Activated naive CD8-positive, alpha-beta T cell treated with anti-CD3 and anti-CD28 coated beads, Interleukin-2, amount 50 U/mL, for 24 hours (primary cell): ENCODE results near the gene CTBP2.

Source experiments
- ATAC-seq: fragments of 150-1000 bp; cut with Tn5 transposase; one replicate; pipeline ENCODE4 v1.10.0; 2021
- DNase-seq: peaks from one replicate; pipeline ENCODE4 v3.0.0; 2021
- H3K27ac Mint-ChIP-seq: one replicate; pipeline ENCODE4 v1.8.0; 2021; ENCODE audit warnings: mild to moderate bottlenecking, mixed read lengths
- H3K27me3 Mint-ChIP-seq: one replicate; pipeline ENCODE4 v1.8.0; 2021; ENCODE audit warnings: mixed read lengths
- H3K36me3 Mint-ChIP-seq: one replicate; pipeline ENCODE4 v1.8.0; 2021; ENCODE audit warnings: low read depth, mixed read lengths
- H3K4me1 Mint-ChIP-seq: one replicate; pipeline ENCODE4 v1.8.0; 2021; ENCODE audit warnings: mixed read lengths
- H3K4me3 Mint-ChIP-seq: one replicate; pipeline ENCODE4 v1.8.0; 2021; ENCODE audit warnings: mild to moderate bottlenecking, moderate library complexity, mixed read lengths
- H3K9me3 Mint-ChIP-seq: one replicate; pipeline ENCODE4 v1.8.0; 2021; ENCODE audit warnings: mixed read lengths

Gene CTBP2

DNA sequence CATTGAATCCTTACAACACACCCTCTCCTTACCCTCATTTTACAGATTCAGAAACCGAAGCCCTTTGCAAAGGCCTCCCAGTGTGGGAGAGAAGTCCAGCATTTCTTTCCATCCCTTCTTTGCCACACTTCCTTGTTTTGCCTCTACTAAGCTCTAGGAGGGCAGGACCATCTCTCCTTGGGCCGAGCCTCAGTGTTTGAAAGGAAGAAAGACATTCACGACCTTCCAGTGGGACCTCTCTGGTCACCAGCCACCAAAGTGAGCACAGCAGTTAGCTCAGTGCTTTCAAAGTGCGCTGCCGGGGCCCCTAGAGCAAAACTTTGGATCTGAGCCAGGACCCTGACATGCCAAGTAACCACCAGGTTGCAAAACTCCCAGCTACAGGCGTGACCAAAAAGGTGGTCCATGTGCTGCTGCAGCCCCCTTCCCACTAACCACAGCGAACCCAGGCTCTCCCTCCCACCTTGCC, 12.4 kb downstream of the CTBP2 start:
- DNase-seq = no peak
- H3K4me3 Mint-ChIP-seq = no peak overlapping the region
- no peak overlapping the region for H3K27ac Mint-ChIP-seq
- no peaks in the 10 kb centered on the region for H3K36me3 Mint-ChIP-seq
- ATAC-seq = no peak
- peaks cover 15% of the 10 kb centered on the region for H3K4me1 Mint-ChIP-seq
- H3K27me3 Mint-ChIP-seq = peaks cover 61% of the 10 kb centered on the region
- H3K9me3 Mint-ChIP-seq = no peaks in the 10 kb centered on the region

DNA sequence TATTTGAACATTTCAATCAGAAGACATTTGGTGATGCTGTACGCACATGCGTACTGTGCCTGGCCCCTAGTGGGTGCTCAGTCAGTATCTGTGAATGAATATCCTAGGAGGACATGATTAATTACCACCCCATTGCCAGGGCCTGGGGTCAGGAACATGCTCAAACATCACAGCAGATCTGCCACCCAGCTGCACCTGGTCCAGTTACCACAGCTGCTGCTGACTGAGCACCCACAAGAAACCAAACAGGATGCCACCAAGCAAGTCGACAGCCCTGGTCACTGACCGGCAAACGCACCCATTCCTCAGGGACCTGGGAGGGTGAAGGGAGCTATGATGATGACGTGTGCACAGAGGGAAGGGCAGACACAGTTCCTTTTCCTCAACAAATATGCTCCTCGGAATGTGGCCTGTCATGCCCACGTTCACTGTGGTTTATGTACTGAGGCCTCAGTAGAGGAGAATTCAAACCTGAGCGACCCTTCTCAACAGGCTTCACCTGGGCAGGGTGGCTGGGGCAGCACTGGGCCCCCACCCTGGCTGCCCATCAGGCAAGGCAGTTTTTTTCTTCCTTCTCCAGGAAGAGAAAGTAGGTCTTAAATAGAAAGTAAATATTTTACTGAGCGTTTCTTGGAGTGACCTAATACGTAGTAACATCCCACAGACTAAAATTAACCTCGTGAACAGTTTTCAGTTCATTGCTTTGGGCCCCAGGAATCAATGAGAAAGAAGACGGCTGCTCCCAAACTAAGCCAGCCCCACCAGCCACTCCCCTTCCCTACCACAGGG, 13.4 kb downstream of the CTBP2 start:
- DNase-seq (no peak), ATAC-seq (no peak)
- no peaks in the 10 kb centered on the region for H3K36me3 Mint-ChIP-seq
- H3K27me3 Mint-ChIP-seq = peaks cover 55% of the 10 kb centered on the region
- no peak overlapping the region for H3K27ac Mint-ChIP-seq
- H3K9me3 Mint-ChIP-seq = no peaks in the 10 kb centered on the region
- peaks cover 15% of the 10 kb centered on the region for H3K4me1 Mint-ChIP-seq
- no peak overlapping the region for H3K4me3 Mint-ChIP-seq

DNA sequence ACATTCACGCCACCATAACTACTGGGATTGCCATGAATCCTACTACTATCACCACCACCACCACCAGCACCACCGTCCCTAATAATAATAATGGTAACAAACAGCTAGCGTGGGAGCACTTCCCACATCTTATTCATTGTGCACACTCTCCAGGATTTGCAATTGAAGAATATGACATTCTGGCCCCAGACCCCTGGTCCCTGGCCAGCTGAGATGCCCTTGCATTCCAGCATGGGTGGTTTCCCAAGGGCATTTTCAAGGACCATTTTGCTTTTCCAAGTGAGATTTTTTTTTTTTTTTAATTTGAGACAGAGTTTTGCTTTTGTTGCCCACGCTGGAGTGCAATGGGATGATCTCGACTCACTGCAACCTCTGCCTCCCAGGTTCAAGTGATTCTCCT, 14.7 kb downstream of the CTBP2 start:
- no peak overlapping the region for H3K27ac Mint-ChIP-seq
- DNase-seq = no peak
- H3K36me3 Mint-ChIP-seq = no peaks in the 10 kb centered on the region
- peaks cover 15% of the 10 kb centered on the region for H3K4me1 Mint-ChIP-seq
- H3K9me3 Mint-ChIP-seq = no peaks in the 10 kb centered on the region
- H3K4me3 Mint-ChIP-seq = no peak overlapping the region
- ATAC-seq = no peak
- peaks cover 47% of the 10 kb centered on the region for H3K27me3 Mint-ChIP-seq

DNA sequence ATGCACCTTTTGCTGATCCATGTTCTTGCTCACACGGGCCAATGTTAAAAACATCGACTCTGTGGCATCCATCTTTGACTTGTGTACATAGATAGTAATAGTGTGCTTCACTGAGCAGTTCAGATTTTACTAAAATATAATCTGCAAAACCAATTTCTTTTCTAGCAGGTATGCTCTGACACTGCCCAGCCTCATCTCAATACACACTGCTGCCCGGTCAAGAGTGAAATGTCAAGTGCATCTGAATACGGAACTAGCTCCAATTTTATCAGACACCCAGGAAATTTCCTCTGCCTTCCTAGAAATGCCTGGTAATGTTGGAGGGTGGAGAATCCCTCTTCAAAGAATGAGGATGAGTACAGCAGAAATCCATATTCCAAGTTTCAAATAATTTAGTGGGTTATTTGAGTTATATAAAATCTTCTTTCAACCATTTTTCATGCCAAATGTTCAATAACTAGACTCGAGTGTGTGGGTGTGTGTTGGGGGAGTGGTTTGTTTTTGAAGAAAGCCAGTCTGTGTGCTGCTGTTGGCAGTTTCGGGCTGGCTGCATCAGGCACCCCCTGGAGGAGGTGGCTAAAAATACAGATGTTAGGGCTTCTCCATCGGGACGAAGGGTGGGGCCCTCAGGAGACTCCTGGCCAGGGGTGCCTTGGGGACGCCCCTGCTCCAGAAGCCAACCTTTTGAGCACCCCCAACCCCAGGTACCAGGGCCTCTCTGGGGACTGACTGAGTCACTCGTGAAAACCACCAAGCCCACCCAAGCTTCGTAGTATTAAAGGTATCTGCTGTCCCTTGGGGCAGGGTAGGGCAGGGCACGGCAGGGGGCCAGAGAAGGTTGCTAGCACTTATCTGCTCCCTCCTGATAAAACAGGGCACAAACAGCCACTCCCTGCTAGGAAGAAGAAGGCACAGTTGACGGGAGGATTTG, 15.4 kb downstream of the CTBP2 start:
- DNase-seq = peak; percentile 10
- no peak overlapping the region for H3K4me3 Mint-ChIP-seq
- no peaks in the 10 kb centered on the region for H3K36me3 Mint-ChIP-seq
- no peaks in the 10 kb centered on the region for H3K9me3 Mint-ChIP-seq
- no peak overlapping the region for H3K27ac Mint-ChIP-seq
- no peak for ATAC-seq
- H3K4me1 Mint-ChIP-seq = peaks cover 15% of the 10 kb centered on the region
- H3K27me3 Mint-ChIP-seq = peaks cover 41% of the 10 kb centered on the region

DNA sequence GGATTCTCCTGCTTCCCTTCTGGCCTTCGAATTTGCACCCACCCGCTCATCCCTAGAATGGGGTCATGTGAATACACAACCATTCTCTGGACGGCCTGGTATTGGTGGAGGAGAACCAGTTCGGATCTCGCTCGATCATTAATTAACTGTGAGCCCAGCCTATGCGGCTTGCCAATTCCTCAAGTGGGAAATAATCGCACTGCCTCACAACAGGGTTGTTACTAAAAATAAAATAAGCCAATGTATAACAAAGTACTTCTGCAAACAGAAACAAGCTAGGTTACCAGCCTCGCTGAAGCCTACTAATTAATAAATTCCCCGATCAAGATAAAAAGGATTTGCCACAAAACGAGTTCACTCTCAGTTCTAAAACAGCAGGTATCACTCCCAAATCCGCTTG, 16.2 kb downstream of the CTBP2 start:
- Mint-ChIP-seq H3K4me1 (peaks cover 15% of the 10 kb centered on the region), H3K27ac (no peak overlapping the region), H3K9me3 (no peaks in the 10 kb centered on the region), H3K36me3 (no peaks in the 10 kb centered on the region), H3K4me3 (no peak overlapping the region), H3K27me3 (peaks cover 37% of the 10 kb centered on the region)
- DNase-seq (no peak), ATAC-seq (no peak)

DNA sequence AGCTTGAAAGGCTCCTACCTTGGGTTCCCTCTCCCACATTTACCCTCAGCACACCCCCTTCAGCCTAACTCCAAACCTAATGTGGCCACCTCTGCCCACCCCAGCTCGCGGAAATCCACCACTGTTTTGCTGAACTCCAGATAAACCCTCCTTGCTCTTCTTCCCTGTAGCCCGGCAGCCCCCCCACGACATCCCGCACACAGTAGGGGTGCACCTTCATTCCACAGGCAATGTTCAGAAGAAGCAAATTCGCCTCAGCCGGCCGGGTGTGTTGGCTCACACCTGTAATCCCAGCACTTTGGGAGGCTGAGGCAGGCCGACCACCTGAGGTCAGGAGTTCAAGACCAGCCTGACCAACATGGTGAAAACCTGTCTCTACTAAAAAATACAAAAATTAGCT, 17.4 kb downstream of the CTBP2 start:
- ATAC-seq = no peak
- Mint-ChIP-seq H3K4me1 (peaks cover 13% of the 10 kb centered on the region), H3K4me3 (no peak overlapping the region), H3K36me3 (no peaks in the 10 kb centered on the region), H3K27me3 (peaks cover 24% of the 10 kb centered on the region), H3K9me3 (no peaks in the 10 kb centered on the region), H3K27ac (no peak overlapping the region)
- no peak for DNase-seq

DNA sequence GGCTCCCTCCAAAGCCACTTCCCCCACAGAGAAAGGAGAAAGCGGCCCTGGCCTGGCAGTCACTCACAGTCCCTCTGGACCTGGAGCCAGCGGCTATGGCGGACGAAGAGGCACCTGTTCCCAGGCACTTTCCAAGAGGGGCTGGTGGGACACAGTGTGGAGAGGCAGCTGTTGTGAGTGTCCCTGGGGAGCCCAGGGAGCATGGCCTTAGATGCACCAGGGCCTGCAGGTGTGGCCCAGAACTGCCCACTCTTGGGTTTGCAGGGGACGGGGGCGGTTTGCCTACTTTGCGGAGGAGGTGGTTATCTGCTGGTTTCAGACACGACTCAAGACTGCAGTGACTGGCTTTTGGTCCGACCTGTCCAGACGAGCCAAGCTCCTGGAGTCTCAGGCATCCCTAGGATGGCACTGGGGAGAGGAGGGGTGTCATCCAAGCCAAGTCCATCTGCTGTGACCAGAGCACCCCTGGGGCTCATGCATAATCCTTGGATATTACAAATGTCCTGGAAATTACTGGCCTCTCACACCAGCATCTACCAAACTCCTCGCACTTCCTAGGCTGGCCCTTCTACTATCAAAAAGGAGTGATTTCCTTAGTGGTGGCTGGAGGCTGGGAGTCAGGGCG, 18.4 kb downstream of the CTBP2 start:
- Mint-ChIP-seq H3K27me3 (peaks cover 18% of the 10 kb centered on the region), H3K9me3 (no peaks in the 10 kb centered on the region), H3K4me3 (no peak overlapping the region), H3K27ac (no peak overlapping the region), H3K4me1 (peaks cover 11% of the 10 kb centered on the region), H3K36me3 (no peaks in the 10 kb centered on the region)
- DNase-seq (no peak), ATAC-seq (no peak)

DNA sequence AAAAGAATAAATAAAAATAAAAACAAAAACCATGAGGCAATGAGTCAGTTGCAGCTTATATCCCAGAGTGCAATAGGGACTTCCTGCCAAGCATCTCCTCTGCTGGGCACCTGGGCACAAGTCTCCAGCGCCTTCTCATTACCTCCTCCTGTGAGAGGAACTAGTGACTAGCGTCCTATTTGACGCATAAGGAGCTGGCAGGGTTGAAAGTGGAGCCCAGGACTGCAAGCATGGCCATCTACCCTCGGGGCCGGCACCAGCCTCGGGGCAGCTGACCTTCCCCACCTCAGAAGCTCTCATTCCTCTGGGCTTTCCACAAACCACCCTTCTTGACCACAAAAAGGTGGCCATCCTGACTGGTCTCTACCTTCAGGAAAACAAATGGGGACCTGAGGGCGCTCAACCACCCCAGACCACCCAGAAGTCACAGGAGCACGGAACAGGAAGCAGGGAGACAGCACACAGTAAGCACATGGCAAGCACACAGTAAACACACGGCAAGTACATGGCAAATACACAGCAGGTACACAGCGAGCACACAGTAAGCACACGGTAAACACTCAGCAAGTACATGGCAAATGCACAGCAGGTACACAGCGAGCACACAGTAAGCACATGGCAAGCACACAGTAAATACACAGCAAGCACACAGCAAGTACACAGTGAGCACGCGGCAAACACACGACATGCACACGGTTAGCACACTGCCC, 19.1 kb downstream of the CTBP2 start:
- H3K4me3 Mint-ChIP-seq = no peak overlapping the region
- ATAC-seq (no peak), DNase-seq (no peak)
- no peaks in the 10 kb centered on the region for H3K36me3 Mint-ChIP-seq
- H3K4me1 Mint-ChIP-seq = peaks cover 7% of the 10 kb centered on the region
- no peak overlapping the region for H3K27ac Mint-ChIP-seq
- H3K27me3 Mint-ChIP-seq = peaks cover 16% of the 10 kb centered on the region
- no peaks in the 10 kb centered on the region for H3K9me3 Mint-ChIP-seq

DNA sequence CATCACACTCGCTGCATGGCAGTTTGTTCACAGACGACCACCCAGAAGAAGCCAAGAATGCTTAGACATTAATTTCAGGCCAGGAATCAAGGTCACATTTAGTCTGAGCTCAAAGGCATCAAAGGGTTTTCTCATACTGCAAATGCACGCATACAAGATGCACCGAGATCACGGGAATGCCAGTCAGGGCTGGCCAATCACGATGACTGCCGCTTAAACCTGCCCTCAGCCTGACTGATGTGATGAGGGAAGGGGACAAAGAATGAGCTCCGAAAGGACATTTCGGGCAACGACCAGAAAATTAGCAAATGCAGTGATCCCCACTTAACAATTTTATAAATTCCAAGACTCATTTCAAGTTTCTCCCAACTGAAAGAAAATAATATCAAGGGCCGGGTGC, 20.2 kb downstream of the CTBP2 start:
- H3K27me3 Mint-ChIP-seq = peaks cover 14% of the 10 kb centered on the region
- H3K36me3 Mint-ChIP-seq = no peaks in the 10 kb centered on the region
- H3K4me3 Mint-ChIP-seq = no peak overlapping the region
- DNase-seq (no peak), ATAC-seq (no peak)
- no peak overlapping the region for H3K27ac Mint-ChIP-seq
- peaks cover 7% of the 10 kb centered on the region for H3K4me1 Mint-ChIP-seq
- H3K9me3 Mint-ChIP-seq = no peaks in the 10 kb centered on the region

DNA sequence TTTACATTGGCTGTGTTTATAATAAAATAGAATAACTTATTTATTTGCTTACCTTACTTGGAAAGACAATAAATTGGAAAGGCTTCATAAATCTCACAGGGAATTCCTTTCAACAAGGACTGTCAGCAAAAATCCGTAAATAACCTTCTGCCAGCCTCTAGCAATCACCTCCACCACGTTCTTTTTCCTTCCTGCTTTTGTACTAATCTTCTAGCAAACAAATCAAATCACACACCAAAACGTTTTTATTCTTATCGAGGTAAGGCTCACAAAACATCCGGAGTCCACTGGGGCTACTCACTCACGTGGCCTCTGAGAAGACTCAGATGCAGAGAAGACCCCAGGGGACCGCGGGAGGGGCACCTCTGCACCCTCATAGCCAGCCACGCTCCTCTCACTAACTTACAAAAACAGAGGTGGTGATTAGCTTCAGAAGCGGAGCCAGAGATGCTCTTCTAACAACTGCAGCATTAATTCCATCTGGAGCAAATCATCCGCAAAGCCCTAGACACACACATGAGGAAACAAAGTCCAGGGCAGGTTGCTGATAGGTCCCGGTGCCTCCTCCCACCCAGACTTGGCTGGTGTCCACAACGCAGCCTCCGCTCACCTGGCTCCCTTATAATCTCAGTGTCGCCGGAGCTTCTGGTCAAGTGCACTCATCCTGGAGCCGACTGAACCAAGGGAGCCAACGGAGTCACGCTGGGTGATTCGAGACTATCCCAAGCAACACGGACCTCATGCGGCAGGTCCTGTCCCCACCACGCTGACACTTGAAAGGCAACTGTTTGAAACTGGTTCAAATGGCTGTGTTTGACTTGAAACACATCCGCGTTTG, 22.5 kb downstream of the CTBP2 start:
- no peak for DNase-seq
- no peak for ATAC-seq
- peaks cover 7% of the 10 kb centered on the region for H3K27me3 Mint-ChIP-seq
- H3K27ac Mint-ChIP-seq = no peak overlapping the region
- no peaks in the 10 kb centered on the region for H3K4me1 Mint-ChIP-seq
- no peaks in the 10 kb centered on the region for H3K36me3 Mint-ChIP-seq
- no peaks in the 10 kb centered on the region for H3K9me3 Mint-ChIP-seq
- H3K4me3 Mint-ChIP-seq = no peak overlapping the region

DNA sequence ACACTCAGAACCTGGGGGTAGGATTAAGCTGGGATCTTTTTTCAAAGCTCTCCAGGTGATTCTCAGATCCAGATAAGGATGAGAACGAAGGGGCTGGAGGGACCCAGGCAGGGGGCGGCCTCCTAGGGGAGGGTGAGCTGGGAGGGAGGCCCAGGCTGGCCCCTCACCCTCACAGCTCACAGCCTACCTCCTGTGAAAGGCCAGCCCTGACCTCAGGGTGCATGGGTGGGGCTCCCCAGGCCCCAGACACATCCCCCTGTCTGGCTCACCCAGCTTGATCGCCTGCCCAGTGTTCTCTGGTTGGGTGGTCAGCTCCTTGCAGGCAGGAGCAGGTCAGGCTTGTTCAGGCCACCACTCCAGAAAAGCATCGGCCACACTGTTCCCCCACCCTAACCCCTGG, 24.3 kb downstream of the CTBP2 start:
- Mint-ChIP-seq H3K4me3 (no peak overlapping the region), H3K9me3 (no peaks in the 10 kb centered on the region), H3K36me3 (no peaks in the 10 kb centered on the region), H3K4me1 (no peaks in the 10 kb centered on the region), H3K27me3 (peaks cover 7% of the 10 kb centered on the region), H3K27ac (no peak overlapping the region)
- no peak for DNase-seq
- peak; percentile 13 for ATAC-seq

DNA sequence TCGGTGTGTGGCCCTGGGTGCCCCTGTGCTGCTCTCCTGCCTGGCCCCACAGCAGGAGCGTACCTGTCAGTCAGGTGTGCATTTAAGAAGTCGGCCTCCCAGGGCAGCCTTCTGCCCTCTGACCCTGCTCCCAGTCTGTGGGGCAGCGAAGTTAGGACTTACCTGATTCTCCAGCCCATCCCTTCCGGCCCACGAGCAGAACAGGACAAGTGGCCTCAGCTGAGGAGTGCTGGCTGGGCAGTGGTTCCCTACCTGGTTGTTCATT, 24.7 kb downstream of the CTBP2 start:
- Mint-ChIP-seq H3K27me3 (peaks cover 7% of the 10 kb centered on the region), H3K36me3 (no peaks in the 10 kb centered on the region), H3K4me1 (no peaks in the 10 kb centered on the region), H3K9me3 (no peaks in the 10 kb centered on the region), H3K27ac (no peak overlapping the region), H3K4me3 (no peak overlapping the region)
- ATAC-seq = no peak
- DNase-seq = no peak

DNA sequence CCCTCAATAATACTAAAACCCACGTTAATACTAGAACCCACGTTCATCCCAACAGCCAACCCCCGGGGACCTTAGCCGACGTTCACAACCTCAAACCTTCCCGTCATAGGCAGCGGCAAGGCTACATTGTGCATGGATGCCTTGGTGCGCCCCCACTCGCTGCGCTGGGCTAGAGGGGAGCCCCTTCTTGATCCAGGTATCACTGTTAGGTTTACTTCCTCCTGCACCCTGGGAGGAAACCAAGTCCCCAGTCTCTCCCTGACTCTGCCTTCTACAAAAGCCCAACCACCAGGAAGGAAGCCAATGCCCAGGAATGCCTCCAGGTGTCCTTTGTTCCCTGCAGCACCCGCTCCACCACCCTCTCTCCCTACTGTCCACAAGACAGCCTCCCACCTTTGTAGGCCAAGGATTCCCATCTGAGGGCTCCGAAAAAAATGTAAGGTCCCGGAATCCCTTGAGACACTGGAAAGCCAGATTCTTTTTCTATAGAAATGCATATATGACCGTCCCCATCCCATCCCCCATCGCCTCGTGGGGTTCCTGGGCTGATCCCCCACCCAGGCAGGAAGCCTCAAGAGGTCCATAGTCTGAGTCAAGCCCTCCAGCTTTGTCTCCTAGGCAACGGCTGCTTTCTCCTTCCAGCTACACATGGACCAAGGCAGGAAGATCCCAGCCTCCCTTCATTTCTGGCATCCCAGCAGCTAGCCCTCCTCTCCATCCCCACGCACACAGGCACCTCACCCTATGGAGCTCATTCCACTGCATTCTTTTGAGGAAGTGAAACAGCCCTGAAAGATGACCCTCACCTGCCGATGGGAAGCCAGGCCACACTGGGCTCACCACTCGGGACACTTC, 25.2 kb downstream of the CTBP2 start:
- no peak for ATAC-seq
- H3K4me3 Mint-ChIP-seq = no peak overlapping the region
- H3K27ac Mint-ChIP-seq = no peak overlapping the region
- DNase-seq = no peak
- H3K9me3 Mint-ChIP-seq = no peaks in the 10 kb centered on the region
- no peaks in the 10 kb centered on the region for H3K4me1 Mint-ChIP-seq
- H3K36me3 Mint-ChIP-seq = no peaks in the 10 kb centered on the region
- H3K27me3 Mint-ChIP-seq = peaks cover 7% of the 10 kb centered on the region
